Chondrocyte (in vitro differentiated cells): ENCODE data around the gene PTGER2. TPM values are rescaled to one million over a fixed set of nuclear protein-coding genes. Genes with fewer than 3 reads are reported as not detected.

Source experiments
- DNase-seq: peaks from one replicate; pipeline ENCODE4 v3.0.0; 2021; ENCODE audit warnings: mixed read lengths, low spot score
- H3K27ac Mint-ChIP-seq: one replicate; pipeline ENCODE4 v1.8.0; 2021; ENCODE audit warnings: mild to moderate bottlenecking, moderate library complexity, mixed read lengths; ENCODE audit not compliant: unreplicated experiment
- H3K27me3 Mint-ChIP-seq: 2 replicates; pipeline ENCODE4 v1.8.0; 2021; ENCODE audit warnings: low read depth, mixed read lengths
- H3K36me3 Mint-ChIP-seq: 2 replicates; pipeline ENCODE4 v1.8.0; 2021; ENCODE audit warnings: low read depth, mixed read lengths
- H3K4me1 Mint-ChIP-seq: 2 replicates; pipeline ENCODE4 v1.8.0; 2021; ENCODE audit warnings: low read depth, mild to moderate bottlenecking, mixed read lengths
- H3K4me3 Mint-ChIP-seq: one replicate; pipeline ENCODE4 v1.8.0; 2021; ENCODE audit warnings: mild to moderate bottlenecking, moderate library complexity, mixed read lengths; ENCODE audit not compliant: unreplicated experiment
- H3K9me3 Mint-ChIP-seq: 2 replicates; pipeline ENCODE4 v1.8.0; 2021; ENCODE audit warnings: low read depth, mixed read lengths
- total RNA-seq: library from RNA; stranded (reverse); gene quantifications from 3 replicates; pipeline ENCODE4 v1.2.1, GENCODE V29; 2021
- TF ChIP-seq, protein P1 (sequence below): fragments of 200-600 bp; sonication (generic); IDR thresholded peaks from 2 replicates; pipeline ENCODE4 v1.5.0; 2021; ENCODE audit warnings: antibody characterized with exemption, mild to moderate bottlenecking, moderate library complexity

PTGER2 gene
- total RNA-seq, 1 donor from 2014 or later = 2.5 TPM

DNA sequence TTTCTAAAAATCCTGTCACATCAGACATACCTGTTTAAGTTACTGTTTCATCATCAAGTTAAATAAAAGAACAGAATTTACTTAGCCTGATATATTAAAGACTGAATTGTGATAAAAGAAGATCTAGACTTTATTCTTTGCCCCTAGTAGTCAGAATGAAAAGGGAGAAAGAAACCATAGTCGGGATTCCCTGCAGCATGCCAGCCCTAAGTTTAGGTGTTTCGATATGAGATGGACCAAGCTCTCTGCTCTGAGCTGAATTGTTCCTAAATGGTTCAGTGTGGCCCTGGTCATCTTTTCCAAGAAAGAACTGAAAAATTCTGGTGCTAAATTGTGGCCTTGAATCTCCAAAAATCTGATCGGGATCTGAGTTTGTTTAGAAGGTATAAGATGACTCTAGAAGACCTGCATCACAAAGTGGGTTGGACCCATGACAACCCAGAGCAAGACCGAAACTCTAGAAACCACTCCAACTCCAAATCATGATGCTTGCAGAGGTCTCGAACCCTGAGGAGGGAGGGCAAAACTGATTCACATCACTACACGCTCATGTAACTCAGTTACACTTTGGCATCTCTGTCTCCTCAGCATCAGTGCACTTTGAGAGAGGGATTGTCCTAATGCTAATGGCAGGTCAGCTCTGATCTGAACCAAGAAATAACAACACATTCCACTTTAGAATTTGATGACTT, 15.7 kb downstream of the PTGER2 start:
- TF ChIP-seq, protein P1, sequence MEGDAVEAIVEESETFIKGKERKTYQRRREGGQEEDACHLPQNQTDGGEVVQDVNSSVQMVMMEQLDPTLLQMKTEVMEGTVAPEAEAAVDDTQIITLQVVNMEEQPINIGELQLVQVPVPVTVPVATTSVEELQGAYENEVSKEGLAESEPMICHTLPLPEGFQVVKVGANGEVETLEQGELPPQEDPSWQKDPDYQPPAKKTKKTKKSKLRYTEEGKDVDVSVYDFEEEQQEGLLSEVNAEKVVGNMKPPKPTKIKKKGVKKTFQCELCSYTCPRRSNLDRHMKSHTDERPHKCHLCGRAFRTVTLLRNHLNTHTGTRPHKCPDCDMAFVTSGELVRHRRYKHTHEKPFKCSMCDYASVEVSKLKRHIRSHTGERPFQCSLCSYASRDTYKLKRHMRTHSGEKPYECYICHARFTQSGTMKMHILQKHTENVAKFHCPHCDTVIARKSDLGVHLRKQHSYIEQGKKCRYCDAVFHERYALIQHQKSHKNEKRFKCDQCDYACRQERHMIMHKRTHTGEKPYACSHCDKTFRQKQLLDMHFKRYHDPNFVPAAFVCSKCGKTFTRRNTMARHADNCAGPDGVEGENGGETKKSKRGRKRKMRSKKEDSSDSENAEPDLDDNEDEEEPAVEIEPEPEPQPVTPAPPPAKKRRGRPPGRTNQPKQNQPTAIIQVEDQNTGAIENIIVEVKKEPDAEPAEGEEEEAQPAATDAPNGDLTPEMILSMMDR = no peak
- Mint-ChIP-seq H3K27ac (no peak overlapping the region), H3K27me3 (no peaks in the 10 kb centered on the region), H3K4me3 (no peak overlapping the region), H3K36me3 (no peaks in the 10 kb centered on the region), H3K9me3 (no peaks in the 10 kb centered on the region), H3K4me1 (peaks cover 45% of the 10 kb centered on the region)
- DNase-seq = no peak

DNA sequence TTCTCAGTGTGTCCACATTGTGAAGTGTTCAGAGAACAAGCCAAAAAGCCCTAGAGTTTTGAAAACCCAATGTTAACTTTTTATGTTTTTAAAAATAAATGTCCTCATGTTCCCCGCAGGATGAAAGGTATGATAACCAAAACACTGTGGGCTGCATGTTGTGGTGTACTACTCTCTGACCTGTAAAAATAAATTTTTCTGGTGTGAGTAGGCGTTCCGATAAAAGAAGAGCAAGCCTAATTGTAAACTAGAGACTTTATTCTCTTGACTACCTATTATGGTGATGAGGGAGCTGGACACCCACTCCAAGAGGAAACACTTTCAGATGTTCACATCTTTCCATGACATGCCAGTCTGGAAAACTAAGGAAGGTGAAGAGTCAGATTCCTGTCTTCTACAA, 18.2 kb downstream of the PTGER2 start:
- H3K27me3 Mint-ChIP-seq = no peaks in the 10 kb centered on the region
- H3K27ac Mint-ChIP-seq = peak overlapping the region; percentile 27
- H3K36me3 Mint-ChIP-seq = no peaks in the 10 kb centered on the region
- TF ChIP-seq, protein P1 = no peak
- H3K4me3 Mint-ChIP-seq = no peak overlapping the region
- no peaks in the 10 kb centered on the region for H3K9me3 Mint-ChIP-seq
- H3K4me1 Mint-ChIP-seq = peaks cover 44% of the 10 kb centered on the region
- DNase-seq = no peak

GRCh38 chr14:52333108-52333507, 19.0 kb downstream of the PTGER2 start:
- TF ChIP-seq, protein P1 = no peak
- Mint-ChIP-seq H3K4me1 (peaks cover 38% of the 10 kb centered on the region), H3K27ac (no peak overlapping the region), H3K27me3 (no peaks in the 10 kb centered on the region), H3K4me3 (no peak overlapping the region), H3K9me3 (no peaks in the 10 kb centered on the region), H3K36me3 (no peaks in the 10 kb centered on the region)
- no peak for DNase-seq

GRCh38 chr14:52333823-52334657, 19.9 kb downstream of the PTGER2 start:
- no peak for DNase-seq
- TF ChIP-seq, protein P1 = no peak
- H3K36me3 Mint-ChIP-seq = no peaks in the 10 kb centered on the region
- peaks cover 38% of the 10 kb centered on the region for H3K4me1 Mint-ChIP-seq
- H3K4me3 Mint-ChIP-seq = no peak overlapping the region
- H3K27ac Mint-ChIP-seq = no peak overlapping the region
- no peaks in the 10 kb centered on the region for H3K27me3 Mint-ChIP-seq
- H3K9me3 Mint-ChIP-seq = no peaks in the 10 kb centered on the region

DNA sequence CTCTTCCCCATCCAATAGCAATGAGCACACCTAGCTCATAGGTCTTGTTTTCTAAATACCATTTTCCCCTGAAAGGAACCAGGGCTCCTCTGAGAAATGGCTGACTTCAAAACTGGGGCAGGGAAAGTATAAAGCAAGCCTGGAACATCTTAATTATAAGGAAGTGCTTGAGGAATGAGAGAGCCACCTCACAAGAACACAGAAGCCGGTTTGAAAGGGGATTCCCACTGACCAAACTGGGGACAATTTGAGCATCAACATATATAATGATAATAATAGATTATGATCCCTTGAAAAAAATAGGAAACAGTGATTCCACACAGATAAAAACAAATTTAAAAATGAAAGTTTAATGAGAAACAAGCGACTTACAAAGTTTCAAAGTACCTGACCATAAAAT, 22.1 kb downstream of the PTGER2 start:
- no peak overlapping the region for H3K27ac Mint-ChIP-seq
- no peaks in the 10 kb centered on the region for H3K27me3 Mint-ChIP-seq
- no peak overlapping the region for H3K4me3 Mint-ChIP-seq
- no peaks in the 10 kb centered on the region for H3K36me3 Mint-ChIP-seq
- H3K9me3 Mint-ChIP-seq = no peaks in the 10 kb centered on the region
- H3K4me1 Mint-ChIP-seq = peaks cover 35% of the 10 kb centered on the region
- TF ChIP-seq, protein P1 = no peak
- no peak for DNase-seq
